WTC11 (cell line): ENCODE results near the gene CAMSAP1. TPM values are rescaled to one million over a fixed set of nuclear protein-coding genes. Genes with fewer than 3 reads are reported as not detected.

Experiments used
- ATAC-seq: fragments of 200-7000 bp; cut with Tn5 transposase; 2 replicates; pipeline ENCODE4 v1.10.0; 2021; ENCODE audit warnings: mild to moderate bottlenecking, moderate library complexity
- CTCF ChIA-PET: fragments of 300-600 bp; sonication (Branson Sonifier 250); formaldehyde crosslinking; loops from one replicate; lab custom pipeline; 2021; ENCODE audit warnings: antibody characterized with exemption; lab: Charles Lee
- POLR2A ChIA-PET: fragments of 350-600 bp; sonication (Branson Sonifier 250); formaldehyde crosslinking; loops from one replicate; lab custom pipeline; 2021; ENCODE audit warnings: antibody characterized with exemption; lab: Charles Lee
- DNase-seq: peaks from one replicate; pipeline ENCODE4 v3.0.0; 2021; ENCODE audit warnings: low spot score
- H3K27ac Mint-ChIP-seq: 2 replicates; pipeline ENCODE4 v1.8.0; 2021; ENCODE audit warnings: mixed read lengths
- H3K27me3 Mint-ChIP-seq: 2 replicates; pipeline ENCODE4 v1.8.0; 2021; ENCODE audit warnings: low read depth, mild to moderate bottlenecking, moderate library complexity, mixed read lengths
- H3K36me3 Mint-ChIP-seq: 2 replicates; pipeline ENCODE4 v1.8.0; 2021; ENCODE audit warnings: mixed read lengths
- H3K4me1 Mint-ChIP-seq: 2 replicates; pipeline ENCODE4 v1.8.0; 2022; ENCODE audit warnings: mixed read lengths
- H3K4me3 Mint-ChIP-seq: 2 replicates; pipeline ENCODE4 v1.8.0; 2021; ENCODE audit warnings: mild to moderate bottlenecking, moderate library complexity, mixed read lengths
- H3K9me3 Mint-ChIP-seq: 2 replicates; pipeline ENCODE4 v1.8.0; 2021; ENCODE audit warnings: mixed read lengths
- AR ChIP-seq: fragments of 250-450 bp; sonication (Bioruptor Pico); IDR thresholded peaks from 2 replicates; pipeline ENCODE4 v1.9.0; 2021; ENCODE audit warnings: mild to moderate bottlenecking
- ATF3 ChIP-seq: sonication (generic); formaldehyde crosslinking; conservative IDR thresholded peaks from 2 replicates; pipeline ENCODE4 v1.8.1; 2022; ENCODE audit warnings: mild to moderate bottlenecking, missing genetic modification reagents
- E2F5 ChIP-seq: sonication (generic); formaldehyde crosslinking; IDR thresholded peaks from 2 replicates; pipeline ENCODE4 v1.8.1; 2022; ENCODE audit warnings: mild to moderate bottlenecking, moderate library complexity, missing genetic modification reagents
- ELF4 ChIP-seq: sonication (generic); formaldehyde crosslinking; IDR thresholded peaks from 2 replicates; pipeline ENCODE4 v1.8.1; 2022; ENCODE audit warnings: low read depth, mild to moderate bottlenecking, moderate library complexity, missing genetic modification reagents
- FOXP1 ChIP-seq: sonication (generic); formaldehyde crosslinking; IDR thresholded peaks from 2 replicates; pipeline ENCODE4 v1.8.0; 2022; ENCODE audit warnings: missing genetic modification reagents, mild to moderate bottlenecking, moderate library complexity, borderline replicate concordance
- IRF1 ChIP-seq: sonication (generic); formaldehyde crosslinking; IDR thresholded peaks from 2 replicates; pipeline ENCODE4 v1.8.0; 2023; ENCODE audit warnings: missing genetic modification reagents
- IRF2 ChIP-seq: sonication (generic); formaldehyde crosslinking; IDR thresholded peaks from 2 replicates; pipeline ENCODE4 v1.8.0; 2022; ENCODE audit warnings: low read depth, missing genetic modification reagents, borderline replicate concordance
- MLX ChIP-seq: sonication (generic); formaldehyde crosslinking; IDR thresholded peaks from 2 replicates; pipeline ENCODE4 v1.8.1; 2023; ENCODE audit warnings: mild to moderate bottlenecking, missing genetic modification reagents, moderate library complexity
- MYBL2 ChIP-seq: sonication (generic); formaldehyde crosslinking; IDR thresholded peaks from 2 replicates; pipeline ENCODE4 v1.8.1; 2023; ENCODE audit warnings: mild to moderate bottlenecking, moderate library complexity, missing genetic modification reagents
- NFE2L1 ChIP-seq: sonication (generic); formaldehyde crosslinking; IDR thresholded peaks from 2 replicates; pipeline ENCODE4 v1.8.1; 2023; ENCODE audit warnings: missing genetic modification reagents
- NFYB ChIP-seq: sonication (generic); formaldehyde crosslinking; conservative IDR thresholded peaks from 2 replicates; pipeline ENCODE4 v1.8.0; 2022; ENCODE audit warnings: low read depth, missing genetic modification reagents
- STAT6 ChIP-seq: sonication (generic); formaldehyde crosslinking; conservative IDR thresholded peaks from 2 replicates; pipeline ENCODE4 v1.8.1; 2023; ENCODE audit warnings: mild to moderate bottlenecking, low read depth, missing genetic modification reagents, moderate library complexity
- TEAD1 ChIP-seq: sonication (generic); formaldehyde crosslinking; IDR thresholded peaks from 2 replicates; pipeline ENCODE4 v1.8.0; 2022; ENCODE audit warnings: mild to moderate bottlenecking, missing genetic modification reagents
- ZNF532 ChIP-seq: fragments of 250-450 bp; sonication (Bioruptor Pico); IDR thresholded peaks from 2 replicates; pipeline ENCODE4 v1.9.0; 2021; ENCODE audit warnings: mild to moderate bottlenecking, borderline replicate concordance
- total RNA-seq: library from RNA; stranded (reverse); gene quantifications from 3 replicates; pipeline ENCODE4 v1.2.3, GENCODE V29; 2021

The CAMSAP1 gene
- total RNA-seq, 1 experiment from 2014 or later: 40.5 TPM

GRCh38 chr9:135758870-135759269 is 148.5 kb downstream of the CAMSAP1 start:
- no peak for DNase-seq

More at GRCh38 chr9:135758870-135759269, 148.5 kb downstream of the CAMSAP1 start:
- no peaks in the 10 kb centered on the region for H3K4me1 Mint-ChIP-seq
- TF ChIP-seq MYBL2 (CRISPR knock-in tag) (no peak), IRF1 (CRISPR knock-in tag) (no peak), STAT6 (CRISPR knock-in tag) (no peak), NFYB (CRISPR knock-in tag) (no peak), MLX (CRISPR knock-in tag) (no peak), ELF4 (CRISPR knock-in tag) (no peak), FOXP1 (no peak), AR (CRISPR knock-in tag) (no peak), IRF2 (no peak), E2F5 (CRISPR knock-in tag) (no peak), TEAD1 (no peak), NFE2L1 (CRISPR knock-in tag) (no peak), ZNF532 (CRISPR knock-in tag) (no peak), ATF3 (CRISPR knock-in tag) (no peak)
- no peaks in the 10 kb centered on the region; the same call in 1 of the 2 replicates for H3K9me3 Mint-ChIP-seq
- no peak overlapping the region for H3K4me3 Mint-ChIP-seq
- no peaks in the 10 kb centered on the region for H3K36me3 Mint-ChIP-seq
- CTCF ChIA-PET: no interaction called here
- POLR2A ChIA-PET: no interaction called here
- H3K27me3 Mint-ChIP-seq: no peaks in the 10 kb centered on the region
- ATAC-seq: no peak
- no peak overlapping the region for H3K27ac Mint-ChIP-seq

Other genes starting within 250 kb of the CAMSAP1 start
- 1.4 to 2.6 TPM (median 1.7 TPM) in 3 replicates for gene LCN9, start 244.2 kb downstream of the CAMSAP1 start, total RNA-seq
- gene SOHLH1, start 208.1 kb downstream of the CAMSAP1 start, total RNA-seq: not detected in 3 replicates
- 0.13 to 0.16 TPM (median 0.14 TPM) in 3 replicates for gene KCNT1, start 205.4 kb downstream of the CAMSAP1 start, total RNA-seq
- gene UBAC1, start 53.8 kb upstream of the CAMSAP1 start, total RNA-seq: 46.4 to 55.6 TPM (median 53.3 TPM) in 3 replicates
- 14.1 to 17.1 TPM (median 14.5 TPM) in 3 replicates for gene NACC2, start 187.7 kb upstream of the CAMSAP1 start, total RNA-seq
- gene TMEM250, start 211.3 kb upstream of the CAMSAP1 start, total RNA-seq: 39.4 to 41.0 TPM (median 39.5 TPM) in 3 replicates